SK-N-DZ (cell line): ENCODE results near the gene CACNB1.

Experiments
- DNase-seq: peaks from one replicate; pipeline ENCODE4 v3.0.0-alpha.2; 2015; ENCODE audit warnings: low spot score

The CACNB1 gene

GRCh38 chr17:39225959-39226683 lies 28.7 kb upstream of the CACNB1 start:
- peak; percentile 92 for DNase-seq

GRCh38 chr17:39225308-39225958 lies 28.0 kb upstream of the CACNB1 start, which contains the start of gene STAC2:
Gene STAC2 (minus strand): TSS chr17:39225945. CDS start chr17:39225502, 443 bp downstream.
- DNase-seq = no peak

GRCh38 chr17:39224778-39225307 lies 27.4 kb upstream of the CACNB1 start:
- DNase-seq = no peak

GRCh38 chr17:39223907-39224777 lies 26.7 kb upstream of the CACNB1 start:
- no peak for DNase-seq

GRCh38 chr17:39222866-39223834 lies 25.7 kb upstream of the CACNB1 start:
- DNase-seq = no peak

GRCh38 chr17:39222151-39222550 lies 24.7 kb upstream of the CACNB1 start:
- DNase-seq = no peak

GRCh38 chr17:39221572-39221971 lies 24.1 kb upstream of the CACNB1 start:
- no peak for DNase-seq

- no peak for DNase-seq
These were observed 22.2 kb upstream of the CACNB1 start for GRCh38 chr17:39219647-39220154.

- no peak for DNase-seq
These were observed 21.4 kb upstream of the CACNB1 start for GRCh38 chr17:39218906-39219305.

- no peak for DNase-seq
These were observed 20.4 kb upstream of the CACNB1 start for GRCh38 chr17:39217734-39218369.

- DNase-seq = no peak
These were observed 16.4 kb upstream of the CACNB1 start for GRCh38 chr17:39213852-39214251.

GRCh38 chr17:39212841-39213480 lies 15.5 kb upstream of the CACNB1 start:
- no peak for DNase-seq

- DNase-seq = no peak
These were observed 14.8 kb upstream of the CACNB1 start for GRCh38 chr17:39212195-39212810.

GRCh38 chr17:39210093-39210434 lies 12.6 kb upstream of the CACNB1 start:
- DNase-seq = no peak

GRCh38 chr17:39209317-39210092 lies 12.0 kb upstream of the CACNB1 start:
- DNase-seq = no peak

GRCh38 chr17:39208893-39209292 lies 11.4 kb upstream of the CACNB1 start:
- DNase-seq = no peak

GRCh38 chr17:39208136-39208535 lies 10.7 kb upstream of the CACNB1 start:
- DNase-seq = no peak

- no peak for DNase-seq
These were observed 7.7 kb upstream of the CACNB1 start for GRCh38 chr17:39205112-39205526.
